Kidney glomerular epithelial cell (primary cell): Measurements from ENCODE around the gene CUL7.
A peak's percentile ranks its signal among the peaks of the same experiment; 100 is the strongest.
"Not testable (repeated sequence)": the region's sequence is repeated elsewhere in the genome, so short reads cannot be mapped to it uniquely, and the experiment has no call there.

ENCODE experiments used
- DNase-seq: peaks from one replicate; lab custom pipeline; 2025; lab: John Stamatoyannopoulos, UW

The CUL7 gene

GRCh38 chr6:43045371-43045930 lies 8.2 kb downstream of the CUL7 start:
- no peak for DNase-seq

- DNase-seq, result no peak
Observed at GRCh38 chr6:43043310-43043709, 10.3 kb downstream of the CUL7 start.

GRCh38 chr6:43041475-43041874 lies 12.2 kb downstream of the CUL7 start:
- not testable (repeated sequence) for DNase-seq

GRCh38 chr6:43040542-43041257 lies 13.0 kb downstream of the CUL7 start:
- no peak for DNase-seq

- DNase-seq, result no peak
Observed at GRCh38 chr6:43038727-43039126, 14.9 kb downstream of the CUL7 start.

- DNase-seq, result no peak
Observed at GRCh38 chr6:43037706-43038105, 15.9 kb downstream of the CUL7 start.

- no peak for DNase-seq
Observed at GRCh38 chr6:43037197-43037596, 16.5 kb downstream of the CUL7 start.

GRCh38 chr6:43036712-43037111 lies 16.9 kb downstream of the CUL7 start:
- no peak for DNase-seq

- no peak for DNase-seq
Observed at GRCh38 chr6:43035495-43036194, 18.0 kb downstream of the CUL7 start.

GRCh38 chr6:43034190-43034525 lies 19.5 kb downstream of the CUL7 start:
- DNase-seq, result no peak

GRCh38 chr6:43033496-43034189 lies 20.0 kb downstream of the CUL7 start:
- DNase-seq, result no peak

GRCh38 chr6:43032326-43032725 lies 21.3 kb downstream of the CUL7 start:
- no peak for DNase-seq

- DNase-seq, result no peak
Observed at GRCh38 chr6:43029120-43029519, 24.5 kb downstream of the CUL7 start.

GRCh38 chr6:43026365-43026764 lies 27.3 kb downstream of the CUL7 start:
- no peak for DNase-seq

- DNase-seq, result no peak
Observed at GRCh38 chr6:43024436-43024835, 29.2 kb downstream of the CUL7 start.

- DNase-seq, result peak; percentile 68
Observed at GRCh38 chr6:43021270-43022047, 32.2 kb downstream of the CUL7 start, which contains the start of gene RRP36. RRP36 (plus strand) TSS chr6:43021623; CDS start chr6:43021655, 32 bp downstream.

- DNase-seq, result no peak
Observed at GRCh38 chr6:43020847-43021246, 32.8 kb downstream of the CUL7 start.

GRCh38 chr6:43020052-43020705 lies 33.5 kb downstream of the CUL7 start:
- DNase-seq, result no peak

- no peak for DNase-seq
Observed at GRCh38 chr6:43019152-43019551, 34.5 kb downstream of the CUL7 start.

- DNase-seq, result no peak
Observed at GRCh38 chr6:43016943-43017334, 36.7 kb downstream of the CUL7 start.

- no peak for DNase-seq
Observed at GRCh38 chr6:43016176-43016942, 37.3 kb downstream of the CUL7 start.
